ENCODE measurements around the gene NCKAP1.
A peak's percentile ranks its signal among the peaks of the same experiment; 100 is the strongest.

The NCKAP1 gene

GRCh38 chr2:182954789-182955188 lies 83.5 kb downstream of the NCKAP1 start:
- DNase-seq (ENCODE audit: low read depth, low spot score): no peak
- TF ChIP-seq EZH2 (IDR thresholded peaks at IDR 0.05) (no peak), POLR2AphosphoS5 (IDR thresholded peaks at IDR 0.05; ENCODE audit: borderline replicate concordance, low read depth, low read length) (no peak), FOXP2 (optimal IDR thresholded peaks at IDR 0.05; ENCODE audit: control extremely low read depth, extremely low read length, insufficient read depth) (no peak)
- no peak overlapping the region for H3K4me3 ChIP-seq
- H3K9me3 ChIP-seq (ENCODE audit: low read depth, low read length): no peaks in the 10 kb centered on the region
- no peak overlapping the region for H3K27ac ChIP-seq
- peaks cover 73% of the 10 kb centered on the region for H3K36me3 ChIP-seq (ENCODE audit: insufficient read depth, low read length)
- H3K9ac ChIP-seq (ENCODE audit: insufficient read length): no peak overlapping the region

DNA sequence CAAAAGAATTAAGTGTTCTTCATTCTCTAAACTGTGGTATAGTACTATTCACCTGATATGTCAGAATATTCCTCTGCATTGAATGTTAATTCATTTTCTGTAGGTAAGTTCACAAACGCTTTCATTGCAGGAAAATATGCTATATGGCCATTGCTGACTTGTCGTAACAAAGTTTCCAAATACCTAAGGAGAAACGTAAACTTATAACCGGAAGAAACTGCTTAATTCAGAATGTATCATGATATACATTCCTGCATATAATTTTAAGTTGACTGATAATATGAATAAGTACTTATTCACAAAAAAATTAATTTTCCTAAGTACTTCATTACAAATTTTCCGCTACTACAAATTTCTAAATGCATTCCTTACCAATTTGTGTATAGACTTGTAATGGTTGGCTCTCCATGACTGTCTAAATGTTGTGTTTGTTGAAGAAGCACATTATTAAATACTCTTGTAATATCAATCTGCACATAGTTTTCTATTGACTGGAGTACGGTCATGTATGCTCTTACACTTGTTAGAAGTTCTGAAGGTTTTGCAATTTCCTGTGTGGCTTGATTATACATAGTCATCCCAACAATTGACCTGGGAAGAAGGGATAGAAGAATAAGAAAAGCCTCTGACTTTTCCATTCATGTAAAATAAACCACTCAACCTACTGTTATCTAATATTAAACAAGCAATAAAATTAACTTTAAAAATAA lies 85.4 kb downstream of the NCKAP1 start:
- peak; percentile 86 for DNase-seq (ENCODE audit: low read depth, low spot score)
- H3K9me3 ChIP-seq (ENCODE audit: low read depth, low read length): no peaks in the 10 kb centered on the region
- TF ChIP-seq EZH2 (IDR thresholded peaks at IDR 0.05): no peak
- peak; percentile 42; the same call in 1 of the 2 replicates for TF ChIP-seq POLR2AphosphoS5 (IDR thresholded peaks at IDR 0.05; ENCODE audit: borderline replicate concordance, low read depth, low read length)
- TF ChIP-seq FOXP2 (optimal IDR thresholded peaks at IDR 0.05; ENCODE audit: control extremely low read depth, extremely low read length, insufficient read depth): no peak
- peak overlapping the region; percentile 81 for H3K27ac ChIP-seq
- peak overlapping the region; percentile 34; the same call in 1 of the 2 replicates for H3K4me3 ChIP-seq
- H3K36me3 ChIP-seq (ENCODE audit: insufficient read depth, low read length): peaks cover 76% of the 10 kb centered on the region
- no peak overlapping the region for H3K9ac ChIP-seq (ENCODE audit: insufficient read length)

GRCh38 chr2:182951948-182952663 lies 86.2 kb downstream of the NCKAP1 start:
- no peak for DNase-seq (ENCODE audit: low read depth, low spot score)
- no peak for TF ChIP-seq POLR2AphosphoS5 (IDR thresholded peaks at IDR 0.05; ENCODE audit: borderline replicate concordance, low read depth, low read length)
- no peak for TF ChIP-seq FOXP2 (optimal IDR thresholded peaks at IDR 0.05; ENCODE audit: control extremely low read depth, extremely low read length, insufficient read depth)
- no peak for TF ChIP-seq EZH2 (IDR thresholded peaks at IDR 0.05)
- H3K27ac ChIP-seq: peak overlapping the region; percentile 81; the same call in 1 of the 2 replicates
- no peak overlapping the region for H3K9ac ChIP-seq (ENCODE audit: insufficient read length)
- H3K36me3 ChIP-seq (ENCODE audit: insufficient read depth, low read length): peaks cover 68% of the 10 kb centered on the region
- no peaks in the 10 kb centered on the region for H3K9me3 ChIP-seq (ENCODE audit: low read depth, low read length)
- peak overlapping the region; percentile 34; the same call in 1 of the 2 replicates for H3K4me3 ChIP-seq

- no peak overlapping the region for H3K9ac ChIP-seq (ENCODE audit: insufficient read length)
- no peak for DNase-seq (ENCODE audit: low read depth, low spot score)
- H3K27ac ChIP-seq: no peak overlapping the region
- no peak overlapping the region for H3K4me3 ChIP-seq
- TF ChIP-seq POLR2AphosphoS5 (IDR thresholded peaks at IDR 0.05; ENCODE audit: borderline replicate concordance, low read depth, low read length) (no peak), FOXP2 (optimal IDR thresholded peaks at IDR 0.05; ENCODE audit: control extremely low read depth, extremely low read length, insufficient read depth) (no peak), EZH2 (IDR thresholded peaks at IDR 0.05) (no peak)
- H3K36me3 ChIP-seq (ENCODE audit: insufficient read depth, low read length): peaks cover 65% of the 10 kb centered on the region
- H3K9me3 ChIP-seq (ENCODE audit: low read depth, low read length): no peaks in the 10 kb centered on the region
Measured at GRCh38 chr2:182950546-182950945, 87.7 kb downstream of the NCKAP1 start.

GRCh38 chr2:182949572-182950189 lies 88.6 kb downstream of the NCKAP1 start:
- H3K9me3 ChIP-seq (ENCODE audit: low read depth, low read length): no peaks in the 10 kb centered on the region
- peaks cover 65% of the 10 kb centered on the region for H3K36me3 ChIP-seq (ENCODE audit: insufficient read depth, low read length)
- DNase-seq (ENCODE audit: low read depth, low spot score): no peak
- H3K9ac ChIP-seq (ENCODE audit: insufficient read length): no peak overlapping the region
- no peak overlapping the region for H3K4me3 ChIP-seq
- no peak overlapping the region for H3K27ac ChIP-seq
- TF ChIP-seq POLR2AphosphoS5 (IDR thresholded peaks at IDR 0.05; ENCODE audit: borderline replicate concordance, low read depth, low read length) (no peak), FOXP2 (optimal IDR thresholded peaks at IDR 0.05; ENCODE audit: control extremely low read depth, extremely low read length, insufficient read depth) (no peak), EZH2 (IDR thresholded peaks at IDR 0.05) (no peak)

DNA sequence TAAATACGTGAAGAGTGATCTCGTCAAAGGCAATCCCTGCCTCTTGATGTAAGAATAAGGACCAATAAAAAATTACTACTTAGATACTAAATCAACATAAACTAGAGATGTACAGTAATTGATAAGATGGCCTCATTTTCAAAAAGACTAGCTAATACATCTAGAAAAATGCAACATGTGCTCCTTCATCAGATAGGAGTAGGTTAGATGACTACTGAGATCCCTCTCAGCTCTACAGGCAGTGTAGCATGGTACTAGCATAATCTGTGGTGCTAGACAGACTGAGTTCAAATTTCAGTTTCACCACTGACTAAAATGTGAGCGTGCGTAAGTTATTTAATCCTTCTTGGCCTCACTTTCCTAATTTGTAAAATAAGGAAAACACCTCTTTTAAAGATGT lies 89.2 kb downstream of the NCKAP1 start:
- Histone ChIP-seq H3K4me3 (no peak overlapping the region), H3K9ac (ENCODE audit: insufficient read length) (no peak overlapping the region), H3K27ac (no peak overlapping the region), H3K36me3 (ENCODE audit: insufficient read depth, low read length) (peaks cover 68% of the 10 kb centered on the region), H3K9me3 (ENCODE audit: low read depth, low read length) (no peaks in the 10 kb centered on the region)
- DNase-seq (ENCODE audit: low read depth, low spot score): no peak
- TF ChIP-seq FOXP2 (optimal IDR thresholded peaks at IDR 0.05; ENCODE audit: control extremely low read depth, extremely low read length, insufficient read depth): no peak
- TF ChIP-seq POLR2AphosphoS5 (IDR thresholded peaks at IDR 0.05; ENCODE audit: borderline replicate concordance, low read depth, low read length): no peak
- no peak for TF ChIP-seq EZH2 (IDR thresholded peaks at IDR 0.05)

DNA sequence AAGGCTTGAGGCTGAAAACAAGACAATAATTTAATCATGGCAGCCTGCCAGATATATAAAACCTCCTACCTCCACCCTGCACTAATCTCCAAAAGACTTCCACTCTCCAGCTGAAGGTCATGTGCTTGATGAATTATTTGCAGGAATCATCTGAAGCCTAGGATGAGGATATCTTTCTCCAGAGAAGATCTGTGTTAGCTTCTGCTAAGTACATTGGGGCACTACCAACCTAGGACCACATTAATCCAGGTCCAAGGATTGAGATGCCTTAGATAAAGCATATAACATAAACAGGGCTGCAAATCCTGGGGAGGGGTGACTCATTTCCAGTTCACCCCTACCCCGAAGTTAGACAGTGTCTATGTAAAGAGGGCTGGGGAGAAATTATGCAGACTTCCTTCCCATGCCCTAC lies 91.3 kb downstream of the NCKAP1 start:
- Histone ChIP-seq H3K9ac (ENCODE audit: insufficient read length) (no peak overlapping the region), H3K4me3 (no peak overlapping the region), H3K36me3 (ENCODE audit: insufficient read depth, low read length) (peaks cover 67% of the 10 kb centered on the region), H3K27ac (peak overlapping the region; percentile 29; the same call in 1 of the 2 replicates), H3K9me3 (ENCODE audit: low read depth, low read length) (no peaks in the 10 kb centered on the region)
- TF ChIP-seq POLR2AphosphoS5 (IDR thresholded peaks at IDR 0.05; ENCODE audit: borderline replicate concordance, low read depth, low read length) (peak; percentile 23; the same call in 1 of the 2 replicates), EZH2 (IDR thresholded peaks at IDR 0.05) (no peak), FOXP2 (optimal IDR thresholded peaks at IDR 0.05; ENCODE audit: control extremely low read depth, extremely low read length, insufficient read depth) (no peak)
- peak; percentile 50 for DNase-seq (ENCODE audit: low read depth, low spot score)

DNA sequence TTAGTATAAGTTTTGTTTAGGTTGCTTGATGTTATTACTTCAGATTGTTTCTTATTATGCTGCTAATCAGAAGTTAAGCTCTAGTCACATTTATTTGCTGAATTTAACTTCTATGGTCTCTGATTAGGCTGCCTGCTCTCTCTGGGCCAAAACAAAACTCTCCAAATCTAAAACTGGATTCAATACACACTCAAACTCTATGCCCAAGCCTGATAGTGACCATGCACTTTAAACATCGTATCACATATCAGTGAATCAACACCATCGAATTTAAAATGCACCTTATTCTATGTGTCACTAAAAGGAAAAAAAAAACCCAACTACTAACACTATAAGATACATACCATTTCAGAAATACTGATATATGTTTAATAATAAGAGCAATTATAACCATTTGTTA lies 94.9 kb downstream of the NCKAP1 start:
- TF ChIP-seq EZH2 (IDR thresholded peaks at IDR 0.05) (no peak), POLR2AphosphoS5 (IDR thresholded peaks at IDR 0.05; ENCODE audit: borderline replicate concordance, low read depth, low read length) (no peak), FOXP2 (optimal IDR thresholded peaks at IDR 0.05; ENCODE audit: control extremely low read depth, extremely low read length, insufficient read depth) (no peak)
- Histone ChIP-seq H3K9ac (ENCODE audit: insufficient read length) (no peak overlapping the region), H3K27ac (peak overlapping the region; percentile 10; the same call in 1 of the 2 replicates), H3K4me3 (no peak overlapping the region), H3K9me3 (ENCODE audit: low read depth, low read length) (no peaks in the 10 kb centered on the region), H3K36me3 (ENCODE audit: insufficient read depth, low read length) (peaks cover 65% of the 10 kb centered on the region)
- DNase-seq (ENCODE audit: low read depth, low spot score): no peak
